Neural crest cell (in vitro differentiated cells): ENCODE results near the gene TIMM21. TPM values are rescaled to one million over a fixed set of nuclear protein-coding genes. Genes with fewer than 3 reads are reported as not detected.

Experiments
- DNase-seq: peaks from one replicate; pipeline ENCODE4 v3.0.0; 2021; ENCODE audit warnings: low read depth, mixed read lengths, low spot score
- H3K27ac Mint-ChIP-seq: one replicate; pipeline ENCODE4 v1.8.0; 2021; ENCODE audit warnings: mild to moderate bottlenecking, mixed read lengths; ENCODE audit not compliant: unreplicated experiment
- H3K27me3 Mint-ChIP-seq: 2 replicates; pipeline ENCODE4 v1.8.0; 2021; ENCODE audit warnings: low read depth, mild to moderate bottlenecking, mixed read lengths
- H3K36me3 Mint-ChIP-seq: 2 replicates; pipeline ENCODE4 v1.8.0; 2021; ENCODE audit warnings: low read depth, mild to moderate bottlenecking, mixed read lengths
- H3K4me1 Mint-ChIP-seq: 2 replicates; pipeline ENCODE4 v1.8.0; 2021; ENCODE audit warnings: mixed read lengths
- H3K4me3 Mint-ChIP-seq: one replicate; pipeline ENCODE4 v1.8.0; 2021; ENCODE audit warnings: mild to moderate bottlenecking, mixed read lengths
- H3K9me3 Mint-ChIP-seq: 2 replicates; pipeline ENCODE4 v1.8.0; 2021; ENCODE audit warnings: mixed read lengths
- total RNA-seq: library from RNA; stranded (reverse); gene quantifications from 2 replicates; pipeline ENCODE4 v1.2.1, GENCODE V29; 2021
- TF ChIP-seq, protein P1 (sequence below): fragments of 200-600 bp; sonication (generic); conservative IDR thresholded peaks from 2 replicates; pipeline ENCODE4 v1.5.0; 2021; ENCODE audit warnings: antibody characterized with exemption, mild to moderate bottlenecking

Gene TIMM21
- total RNA-seq, 1 donor from 2014 or later = 42.4 TPM

DNA sequence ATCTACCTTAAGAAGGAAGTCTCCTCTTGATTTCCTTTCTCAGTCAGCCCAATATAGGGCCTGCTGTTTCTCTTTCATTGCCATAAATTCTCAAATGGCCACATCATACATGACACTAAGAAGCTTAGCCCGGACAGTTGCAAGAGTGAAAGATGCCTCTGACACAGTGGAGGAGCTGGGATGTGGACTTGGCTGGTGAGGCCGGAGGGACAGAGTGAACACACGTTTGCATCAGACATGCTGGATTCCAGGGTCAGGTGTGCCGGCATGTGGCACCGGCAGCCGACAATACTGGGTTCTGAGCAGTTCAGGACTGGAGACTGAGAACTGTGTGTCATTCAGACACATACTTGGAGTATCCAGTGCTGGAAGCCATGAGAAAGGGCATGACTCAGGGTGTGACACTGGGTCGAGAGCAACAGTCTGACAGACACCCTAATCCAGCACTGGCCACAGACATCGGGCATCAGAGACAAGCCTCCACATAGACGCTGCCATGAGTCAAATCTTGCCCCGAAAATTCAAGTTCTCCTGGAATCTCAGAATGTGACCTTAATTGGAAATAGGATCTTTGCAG lies 31.4 kb downstream of the TIMM21 start:
- H3K36me3 Mint-ChIP-seq = no peaks in the 10 kb centered on the region
- peaks cover 38% of the 10 kb centered on the region for H3K27me3 Mint-ChIP-seq
- H3K4me3 Mint-ChIP-seq = no peak overlapping the region
- DNase-seq = no peak
- no peaks in the 10 kb centered on the region for H3K9me3 Mint-ChIP-seq
- no peak overlapping the region for H3K27ac Mint-ChIP-seq
- TF ChIP-seq, protein P1, sequence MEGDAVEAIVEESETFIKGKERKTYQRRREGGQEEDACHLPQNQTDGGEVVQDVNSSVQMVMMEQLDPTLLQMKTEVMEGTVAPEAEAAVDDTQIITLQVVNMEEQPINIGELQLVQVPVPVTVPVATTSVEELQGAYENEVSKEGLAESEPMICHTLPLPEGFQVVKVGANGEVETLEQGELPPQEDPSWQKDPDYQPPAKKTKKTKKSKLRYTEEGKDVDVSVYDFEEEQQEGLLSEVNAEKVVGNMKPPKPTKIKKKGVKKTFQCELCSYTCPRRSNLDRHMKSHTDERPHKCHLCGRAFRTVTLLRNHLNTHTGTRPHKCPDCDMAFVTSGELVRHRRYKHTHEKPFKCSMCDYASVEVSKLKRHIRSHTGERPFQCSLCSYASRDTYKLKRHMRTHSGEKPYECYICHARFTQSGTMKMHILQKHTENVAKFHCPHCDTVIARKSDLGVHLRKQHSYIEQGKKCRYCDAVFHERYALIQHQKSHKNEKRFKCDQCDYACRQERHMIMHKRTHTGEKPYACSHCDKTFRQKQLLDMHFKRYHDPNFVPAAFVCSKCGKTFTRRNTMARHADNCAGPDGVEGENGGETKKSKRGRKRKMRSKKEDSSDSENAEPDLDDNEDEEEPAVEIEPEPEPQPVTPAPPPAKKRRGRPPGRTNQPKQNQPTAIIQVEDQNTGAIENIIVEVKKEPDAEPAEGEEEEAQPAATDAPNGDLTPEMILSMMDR = no peak
- H3K4me1 Mint-ChIP-seq = no peaks in the 10 kb centered on the region

- Mint-ChIP-seq H3K36me3 (no peaks in the 10 kb centered on the region), H3K9me3 (no peaks in the 10 kb centered on the region), H3K27me3 (peaks cover 33% of the 10 kb centered on the region), H3K27ac (no peak overlapping the region), H3K4me1 (no peaks in the 10 kb centered on the region), H3K4me3 (no peak overlapping the region)
- DNase-seq = no peak
- TF ChIP-seq, protein P1 = no peak
Observed at GRCh38 chr18:74182335-74182734, 34.0 kb downstream of the TIMM21 start.

GRCh38 chr18:74183130-74183529 lies 34.8 kb downstream of the TIMM21 start:
- Mint-ChIP-seq H3K4me1 (no peaks in the 10 kb centered on the region), H3K27me3 (peaks cover 27% of the 10 kb centered on the region), H3K27ac (no peak overlapping the region), H3K9me3 (no peaks in the 10 kb centered on the region), H3K36me3 (no peaks in the 10 kb centered on the region), H3K4me3 (no peak overlapping the region)
- no peak for DNase-seq
- TF ChIP-seq, protein P1 = no peak

- TF ChIP-seq, protein P1 = no peak
- Mint-ChIP-seq H3K4me3 (no peak overlapping the region), H3K27me3 (peaks cover 22% of the 10 kb centered on the region), H3K27ac (no peak overlapping the region), H3K4me1 (no peaks in the 10 kb centered on the region), H3K36me3 (no peaks in the 10 kb centered on the region), H3K9me3 (no peaks in the 10 kb centered on the region)
- no peak for DNase-seq
Observed at GRCh38 chr18:74184875-74185274, 36.6 kb downstream of the TIMM21 start.

- Mint-ChIP-seq H3K4me1 (no peaks in the 10 kb centered on the region), H3K27me3 (peaks cover 22% of the 10 kb centered on the region), H3K4me3 (no peak overlapping the region), H3K9me3 (no peaks in the 10 kb centered on the region), H3K27ac (no peak overlapping the region), H3K36me3 (no peaks in the 10 kb centered on the region)
- DNase-seq = no peak
- TF ChIP-seq, protein P1 = no peak
Observed at GRCh38 chr18:74185860-74186259, 37.5 kb downstream of the TIMM21 start.
